ENCODE data around the gene AMBRA1.

The AMBRA1 gene

GRCh38 chr11:46485856-46486443 lies 107.9 kb downstream of the AMBRA1 start:
- Histone ChIP-seq H3K9me2 (replicated peaks; ENCODE audit: insufficient read depth, low read length) (no peaks in the 10 kb centered on the region), H3K36me3 (ENCODE audit: low read length) (no peaks in the 10 kb centered on the region), H3K4me3 (ENCODE audit: insufficient read depth, low read length, poor library complexity, severe bottlenecking) (no peak overlapping the region), H3F3A (ENCODE audit: insufficient read depth) (no peaks in the 10 kb centered on the region), H2AFZ (ENCODE audit: low read depth, low read length, severe bottlenecking) (no peak overlapping the region), H4K20me1 (ENCODE audit: low read depth, low read length) (no peaks in the 10 kb centered on the region), H3K9me3 (ENCODE audit: insufficient read depth, low read length) (no peaks in the 10 kb centered on the region), H3K27ac (ENCODE audit: low read depth, low read length) (no peak overlapping the region), H3K4me2 (ENCODE audit: low read depth, low read length, poor library complexity, severe bottlenecking) (no peak overlapping the region), H3K9ac (ENCODE audit: low read length) (no peak overlapping the region), H3K27me3 (ENCODE audit: low read length) (no peaks in the 10 kb centered on the region), H3K79me2 (ENCODE audit: insufficient read depth, low read length) (no peaks in the 10 kb centered on the region; the same call in 1 of the 2 replicates)
- TF ChIP-seq CTCF (IDR thresholded peaks at IDR 0.05; ENCODE audit: insufficient read depth, low read length, poor library complexity, severe bottlenecking) (no peak), EZH2phosphoT487 (conservative IDR thresholded peaks at IDR 0.05; ENCODE audit: low read length) (no peak)

DNA sequence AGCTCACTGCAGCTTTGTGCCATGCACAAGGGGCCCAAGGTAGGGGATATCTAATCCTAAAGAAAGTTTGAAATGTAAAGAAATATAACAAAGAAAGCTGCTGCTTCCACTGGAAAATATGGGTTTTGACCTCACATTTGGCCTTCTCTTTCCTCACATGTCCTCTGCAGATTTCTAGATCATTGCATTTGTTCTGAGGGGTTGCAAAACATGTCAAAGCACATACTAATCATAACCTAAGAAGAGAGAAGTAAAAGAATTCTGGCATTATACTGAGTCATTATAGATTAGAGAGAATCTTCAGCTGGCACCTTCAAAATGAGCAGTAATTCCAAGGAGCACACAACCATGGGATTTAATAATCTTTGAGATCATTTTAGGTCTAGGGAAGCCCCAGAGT lies 109.7 kb downstream of the AMBRA1 start:
- H2AFZ ChIP-seq (ENCODE audit: low read depth, low read length, severe bottlenecking), result no peak overlapping the region
- H3K9me3 ChIP-seq (ENCODE audit: insufficient read depth, low read length), result no peaks in the 10 kb centered on the region
- H4K20me1 ChIP-seq (ENCODE audit: low read depth, low read length), result no peaks in the 10 kb centered on the region
- H3F3A ChIP-seq (ENCODE audit: insufficient read depth), result no peaks in the 10 kb centered on the region
- H3K9me2 ChIP-seq (replicated peaks; ENCODE audit: insufficient read depth, low read length), result no peaks in the 10 kb centered on the region
- no peaks in the 10 kb centered on the region for H3K36me3 ChIP-seq (ENCODE audit: low read length)
- H3K4me3 ChIP-seq (ENCODE audit: insufficient read depth, low read length, poor library complexity, severe bottlenecking), result no peak overlapping the region
- H3K27ac ChIP-seq (ENCODE audit: low read depth, low read length), result no peak overlapping the region
- H3K27me3 ChIP-seq (ENCODE audit: low read length), result no peaks in the 10 kb centered on the region
- no peak overlapping the region for H3K4me2 ChIP-seq (ENCODE audit: low read depth, low read length, poor library complexity, severe bottlenecking)
- no peak for TF ChIP-seq CTCF (IDR thresholded peaks at IDR 0.05; ENCODE audit: insufficient read depth, low read length, poor library complexity, severe bottlenecking)
- TF ChIP-seq EZH2phosphoT487 (conservative IDR thresholded peaks at IDR 0.05; ENCODE audit: low read length), result no peak
- no peaks in the 10 kb centered on the region; the same call in 1 of the 2 replicates for H3K79me2 ChIP-seq (ENCODE audit: insufficient read depth, low read length)
- no peak overlapping the region for H3K9ac ChIP-seq (ENCODE audit: low read length)

- no peak overlapping the region for H3K4me3 ChIP-seq (ENCODE audit: insufficient read depth, low read length, poor library complexity, severe bottlenecking)
- H3K9me2 ChIP-seq (replicated peaks; ENCODE audit: insufficient read depth, low read length), result no peaks in the 10 kb centered on the region
- TF ChIP-seq EZH2phosphoT487 (conservative IDR thresholded peaks at IDR 0.05; ENCODE audit: low read length) (no peak), CTCF (IDR thresholded peaks at IDR 0.05; ENCODE audit: insufficient read depth, low read length, poor library complexity, severe bottlenecking) (no peak)
- H3K4me2 ChIP-seq (ENCODE audit: low read depth, low read length, poor library complexity, severe bottlenecking), result no peak overlapping the region
- H4K20me1 ChIP-seq (ENCODE audit: low read depth, low read length), result no peaks in the 10 kb centered on the region
- no peaks in the 10 kb centered on the region; the same call in 1 of the 2 replicates for H3K79me2 ChIP-seq (ENCODE audit: insufficient read depth, low read length)
- H3K9ac ChIP-seq (ENCODE audit: low read length), result no peak overlapping the region
- no peaks in the 10 kb centered on the region for H3K36me3 ChIP-seq (ENCODE audit: low read length)
- no peak overlapping the region for H3K27ac ChIP-seq (ENCODE audit: low read depth, low read length)
- H2AFZ ChIP-seq (ENCODE audit: low read depth, low read length, severe bottlenecking), result no peak overlapping the region
- H3K9me3 ChIP-seq (ENCODE audit: insufficient read depth, low read length), result no peaks in the 10 kb centered on the region
- H3F3A ChIP-seq (ENCODE audit: insufficient read depth), result no peaks in the 10 kb centered on the region
- H3K27me3 ChIP-seq (ENCODE audit: low read length), result no peaks in the 10 kb centered on the region
These were observed 112.9 kb downstream of the AMBRA1 start for GRCh38 chr11:46480909-46481308.
